Left ventricle myocardium inferior (tissue), 1 donor: ENCODE measurements around the gene MTA3. TPM values are rescaled to one million over a fixed set of nuclear protein-coding genes. Genes with fewer than 3 reads are reported as not detected.
"Not testable (repeated sequence)": the region's sequence is repeated elsewhere in the genome, so short reads cannot be mapped to it uniquely, and the experiment has no call there.

Source experiments
- DNase-seq: peaks from one replicate; pipeline ENCODE4 v3.0.0-alpha.2; 2020
- H3K27ac ChIP-seq: fragments of 200-600 bp; replicated peaks from 2 replicates; pipeline ENCODE4 v1.8.0; 2021
- H3K27me3 ChIP-seq: fragments of 200-600 bp; 2 replicates; pipeline ENCODE4 v1.8.0; 2021; ENCODE audit warnings: low read depth
- H3K36me3 ChIP-seq: fragments of 200-600 bp; 2 replicates; pipeline ENCODE4 v1.8.0; 2021
- H3K4me1 ChIP-seq: fragments of 200-600 bp; 2 replicates; pipeline ENCODE4 v1.8.0; 2021
- H3K4me3 ChIP-seq: fragments of 200-600 bp; 2 replicates; pipeline ENCODE4 v1.8.0; 2021; ENCODE audit warnings: mild to moderate bottlenecking, moderate library complexity
- H3K9me3 ChIP-seq: fragments of 200-600 bp; replicated peaks from 2 replicates; pipeline ENCODE4 v1.8.0; 2021
- CTCF ChIP-seq: fragments of 200-600 bp; IDR thresholded peaks from 2 replicates; pipeline ENCODE4 v1.8.0; 2021; ENCODE audit warnings: antibody characterized with exemption, mild to moderate bottlenecking, borderline replicate concordance
- intact Hi-C: fragments of 100-400 bp; cut with micrococcal nuclease; formaldehyde crosslinking; loops from one replicate; pipeline ENCODE4 v1.11.0; 2022
- total RNA-seq: library from RNA; stranded (reverse); fragmentation: NEBNext Ultra II Directional; extraction: Animal tissue kit (Norgen Biotek cat#: 25700); gene quantifications from one replicate; pipeline ENCODE4 v1.2.1, GENCODE V29; 2021
- donor health status: DM: no; HTN: yes; CAD: no; lungs with severe emphysema.

The MTA3 gene
- total RNA-seq, 1 donor from 2014 or later: 18.1 TPM

DNA sequence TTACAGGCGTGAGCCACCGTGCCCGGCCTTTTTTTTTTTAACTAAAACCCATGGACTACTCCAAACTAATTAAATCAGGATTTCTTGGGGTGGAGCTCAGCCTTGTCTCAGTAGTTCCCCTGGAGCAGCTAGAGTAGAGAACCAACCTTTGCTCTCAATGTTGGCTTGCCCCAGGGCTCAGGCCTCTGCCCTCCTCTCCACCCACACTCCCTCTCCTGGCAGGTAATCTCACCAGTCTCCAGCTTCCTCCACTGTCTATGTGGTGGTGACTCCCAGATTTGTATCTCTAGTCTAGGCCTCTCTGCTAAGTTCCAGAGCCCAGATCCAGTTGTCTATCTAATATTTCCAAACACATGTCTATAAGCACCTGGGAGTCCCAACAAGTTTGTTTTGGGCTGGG lies 9.6 kb upstream of the MTA3 start:
- Histone ChIP-seq H3K4me3 (no peak overlapping the region), H3K9me3 (no peaks in the 10 kb centered on the region), H3K27ac (no peak overlapping the region), H3K27me3 (no peaks in the 10 kb centered on the region), H3K36me3 (no peaks in the 10 kb centered on the region), H3K4me1 (no peaks in the 10 kb centered on the region)
- TF ChIP-seq CTCF: no peak
- no peak for DNase-seq
- intact Hi-C loops: no loop called here

DNA sequence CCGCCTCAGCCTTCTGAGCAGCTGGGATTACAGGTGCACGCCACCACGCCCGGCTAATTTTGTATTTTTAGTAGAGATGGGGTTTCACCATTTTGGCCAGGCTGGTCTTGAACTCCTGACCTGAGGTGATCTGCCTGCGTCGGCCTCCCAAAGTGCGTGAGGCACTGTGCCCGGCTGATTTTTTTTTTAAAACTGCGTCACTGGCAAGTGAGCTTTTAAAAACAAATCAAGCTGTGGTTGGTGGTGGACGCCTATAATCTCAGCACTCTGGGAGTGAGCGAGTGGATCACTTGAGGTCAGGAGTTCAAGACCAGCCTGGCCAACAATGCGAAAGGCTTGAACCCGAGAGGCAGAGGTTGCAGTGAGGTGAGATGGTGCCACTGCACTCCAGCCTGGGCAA lies 8.3 kb upstream of the MTA3 start:
- intact Hi-C loops: not testable (repeated sequence)

GRCh38 chr2:42560899-42561298 lies 7.5 kb upstream of the MTA3 start:
- Histone ChIP-seq H3K4me1 (no peaks in the 10 kb centered on the region), H3K36me3 (no peaks in the 10 kb centered on the region), H3K4me3 (no peak overlapping the region), H3K27me3 (no peaks in the 10 kb centered on the region), H3K9me3 (no peaks in the 10 kb centered on the region), H3K27ac (no peak overlapping the region)
- intact Hi-C loops: no loop called here
- no peak for TF ChIP-seq CTCF
- DNase-seq: no peak

More for the DNA sequence above, 8.3 kb upstream of the MTA3 start:
- not testable (repeated sequence) for H3K27ac ChIP-seq, DNase-seq, H3K4me1 ChIP-seq, H3K9me3 ChIP-seq, H3K36me3 ChIP-seq, H3K4me3 ChIP-seq, H3K27me3 ChIP-seq

- TF ChIP-seq CTCF: no peak
- no peak for DNase-seq
- Histone ChIP-seq H3K9me3 (no peaks in the 10 kb centered on the region), H3K27me3 (no peaks in the 10 kb centered on the region), H3K27ac (no peak overlapping the region), H3K36me3 (no peaks in the 10 kb centered on the region), H3K4me1 (peaks cover under 1% of the 10 kb centered on the region), H3K4me3 (no peak overlapping the region)
- intact Hi-C loops: no loop called here
Measured at GRCh38 chr2:42562474-42563144, 5.8 kb upstream of the MTA3 start.

DNA sequence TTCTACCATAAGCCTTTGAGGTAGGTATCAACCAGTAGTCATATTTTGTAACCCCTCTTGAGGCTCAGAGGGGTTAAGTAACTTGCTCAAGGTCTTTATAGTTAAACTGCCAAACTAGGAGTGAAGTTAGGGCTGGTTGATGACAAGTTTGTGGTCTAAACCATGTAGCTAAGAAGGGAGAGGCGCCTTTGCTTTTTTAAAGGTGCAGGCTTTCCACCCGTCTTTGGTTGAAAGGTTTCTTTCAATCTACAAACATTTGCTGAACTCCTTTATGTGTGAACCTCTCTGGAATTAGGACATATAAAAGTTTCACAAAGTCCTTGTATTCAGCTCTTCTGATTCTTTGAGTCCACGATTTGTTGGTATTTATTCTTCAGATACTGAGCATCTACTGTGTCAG lies 2.4 kb upstream of the MTA3 start:
- Histone ChIP-seq H3K4me3 (no peak overlapping the region), H3K4me1 (peaks cover 29% of the 10 kb centered on the region), H3K9me3 (no peaks in the 10 kb centered on the region), H3K27ac (no peak overlapping the region), H3K36me3 (no peaks in the 10 kb centered on the region), H3K27me3 (no peaks in the 10 kb centered on the region)
- DNase-seq: no peak
- intact Hi-C loops: no loop called here
- no peak for TF ChIP-seq CTCF

DNA sequence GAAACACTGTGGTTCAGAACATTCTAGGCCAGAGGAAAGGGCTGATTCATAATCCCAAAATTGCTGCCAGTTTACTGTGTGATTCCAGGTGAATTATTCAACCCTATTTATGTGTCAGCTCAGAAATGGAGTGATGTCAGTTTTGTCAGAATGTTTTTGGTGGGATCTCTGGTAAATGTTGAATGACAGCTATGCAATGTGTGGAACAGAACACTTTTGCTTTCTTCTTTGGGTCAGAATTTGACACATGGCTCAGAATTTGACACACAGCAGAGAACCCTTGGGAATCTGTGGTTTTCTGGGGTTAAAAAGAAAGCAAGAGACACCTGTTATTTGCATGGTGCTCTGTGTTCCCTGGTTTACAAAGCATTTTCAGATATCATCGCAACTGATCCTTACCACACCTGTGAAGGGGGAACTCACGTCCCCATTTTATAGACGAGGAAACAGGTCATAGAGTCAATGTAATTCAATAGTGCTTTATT lies 1.6 kb upstream of the MTA3 start:
- no peak for DNase-seq
- Histone ChIP-seq H3K4me3 (no peak overlapping the region), H3K27ac (no peak overlapping the region), H3K36me3 (no peaks in the 10 kb centered on the region), H3K9me3 (no peaks in the 10 kb centered on the region), H3K4me1 (peaks cover 29% of the 10 kb centered on the region), H3K27me3 (no peaks in the 10 kb centered on the region)
- intact Hi-C loops: no loop called here
- TF ChIP-seq CTCF: no peak
